Choroid plexus epithelial cell (primary cell): ENCODE data around the gene AKTIP.
"Not testable (repeated sequence)": the region's sequence is repeated elsewhere in the genome, so short reads cannot be mapped to it uniquely, and the experiment has no call there.

Experiments used
- DNase-seq: peaks from one replicate; pipeline ENCODE4 v3.0.0-alpha.2; 2010; ENCODE audit warnings: low read depth
- H3K4me3 ChIP-seq: 2 replicates; pipeline ENCODE4 v1.5.1; 2011; ENCODE audit warnings: low read depth, mild to moderate bottlenecking, control low read depth, low read length, moderate library complexity
- TF ChIP-seq, protein P1 (sequence below): conservative IDR thresholded peaks from 2 replicates; pipeline ENCODE4 v1.5.1; 2011; ENCODE audit warnings: low read depth, mild to moderate bottlenecking, control low read depth, inconsistent platforms, low read length, moderate library complexity

AKTIP gene

DNA sequence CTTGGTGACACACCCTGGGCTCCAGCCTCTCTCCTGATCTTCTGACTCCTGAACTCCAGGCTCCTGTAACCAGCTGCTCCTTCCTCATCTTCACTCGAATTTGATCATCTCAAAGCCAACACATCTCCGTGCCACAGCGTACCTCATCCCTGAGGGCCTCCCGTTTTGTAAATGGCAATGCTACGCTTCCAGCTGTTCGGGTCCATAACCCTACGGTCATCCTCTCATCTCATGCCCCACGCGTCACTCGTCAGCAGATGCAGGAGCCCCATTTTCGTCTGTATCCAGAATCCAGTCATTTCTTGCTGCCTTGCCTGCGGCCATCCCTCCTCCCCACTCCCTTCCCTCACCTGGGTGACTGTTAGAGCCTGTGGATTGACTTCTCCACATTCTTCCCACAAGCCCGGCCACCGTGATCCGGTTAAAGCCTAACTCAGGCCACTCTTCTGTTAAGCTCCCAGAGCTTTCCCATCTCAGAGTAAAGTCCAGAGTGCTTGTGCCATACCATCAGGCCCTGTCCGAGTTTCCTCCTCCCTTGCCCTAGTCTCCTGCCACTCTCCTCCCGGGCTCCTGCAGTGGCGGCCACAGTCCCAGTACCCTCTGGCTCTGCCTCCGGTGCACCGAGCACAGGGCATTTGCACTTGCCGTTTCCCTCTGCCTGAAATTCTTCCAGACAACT lies 20.3 kb upstream of the AKTIP start:
- DNase-seq = no peak
- H3K4me3 ChIP-seq = no peak overlapping the region
- TF ChIP-seq, protein P1, sequence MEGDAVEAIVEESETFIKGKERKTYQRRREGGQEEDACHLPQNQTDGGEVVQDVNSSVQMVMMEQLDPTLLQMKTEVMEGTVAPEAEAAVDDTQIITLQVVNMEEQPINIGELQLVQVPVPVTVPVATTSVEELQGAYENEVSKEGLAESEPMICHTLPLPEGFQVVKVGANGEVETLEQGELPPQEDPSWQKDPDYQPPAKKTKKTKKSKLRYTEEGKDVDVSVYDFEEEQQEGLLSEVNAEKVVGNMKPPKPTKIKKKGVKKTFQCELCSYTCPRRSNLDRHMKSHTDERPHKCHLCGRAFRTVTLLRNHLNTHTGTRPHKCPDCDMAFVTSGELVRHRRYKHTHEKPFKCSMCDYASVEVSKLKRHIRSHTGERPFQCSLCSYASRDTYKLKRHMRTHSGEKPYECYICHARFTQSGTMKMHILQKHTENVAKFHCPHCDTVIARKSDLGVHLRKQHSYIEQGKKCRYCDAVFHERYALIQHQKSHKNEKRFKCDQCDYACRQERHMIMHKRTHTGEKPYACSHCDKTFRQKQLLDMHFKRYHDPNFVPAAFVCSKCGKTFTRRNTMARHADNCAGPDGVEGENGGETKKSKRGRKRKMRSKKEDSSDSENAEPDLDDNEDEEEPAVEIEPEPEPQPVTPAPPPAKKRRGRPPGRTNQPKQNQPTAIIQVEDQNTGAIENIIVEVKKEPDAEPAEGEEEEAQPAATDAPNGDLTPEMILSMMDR = no peak

GRCh38 chr16:53519417-53520091 lies 16.5 kb upstream of the AKTIP start:
- no peak for DNase-seq
- TF ChIP-seq, protein P1 = no peak
- no peak overlapping the region for H3K4me3 ChIP-seq

GRCh38 chr16:53518550-53519416 lies 15.8 kb upstream of the AKTIP start:
- no peak overlapping the region for H3K4me3 ChIP-seq
- peak; percentile 65 for DNase-seq
- TF ChIP-seq, protein P1 = no peak

- TF ChIP-seq, protein P1 = no peak
- no peak for DNase-seq
- no peak overlapping the region for H3K4me3 ChIP-seq
These were observed 14.8 kb upstream of the AKTIP start for GRCh38 chr16:53517851-53518250.

DNA sequence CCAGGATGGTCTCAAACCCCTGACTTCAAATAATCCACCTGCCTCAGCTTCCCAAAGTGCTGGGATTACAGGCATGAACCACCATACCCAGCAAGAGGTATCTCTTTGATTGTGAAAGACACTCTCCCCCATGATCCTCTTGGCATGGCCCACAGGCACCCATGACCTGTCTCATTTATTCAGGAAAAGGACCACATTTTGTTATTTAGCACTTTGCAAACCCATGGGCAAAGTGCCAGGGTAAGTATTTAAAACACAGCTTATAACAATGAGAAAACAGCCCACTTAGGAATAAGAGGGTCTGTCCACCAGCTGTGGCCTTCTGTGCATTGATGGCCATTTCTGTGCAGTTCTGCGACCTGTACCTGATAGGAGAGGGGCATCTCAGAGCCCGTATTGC lies 12.8 kb upstream of the AKTIP start:
- H3K4me3 ChIP-seq = no peak overlapping the region
- TF ChIP-seq, protein P1 = no peak
- DNase-seq = no peak

DNA sequence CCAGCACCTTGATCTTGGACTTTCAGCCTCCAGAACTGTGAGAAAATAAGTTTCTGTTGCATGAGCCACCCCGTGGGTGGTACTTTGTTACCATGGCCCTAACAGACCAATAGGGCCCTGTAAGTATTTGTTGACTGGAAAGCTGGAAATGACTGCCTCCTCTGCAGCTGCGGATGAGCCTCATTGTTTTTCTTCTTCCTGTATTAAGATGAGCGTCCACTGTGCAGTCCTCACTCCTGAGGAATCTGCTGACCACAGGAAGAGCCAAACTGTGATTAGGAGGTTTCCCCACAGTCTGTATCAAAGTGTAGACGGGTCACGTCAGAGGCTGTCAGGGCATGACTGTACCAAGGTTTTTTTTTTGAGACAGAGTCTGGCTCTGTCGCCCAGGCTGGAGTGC lies 12.2 kb upstream of the AKTIP start:
- DNase-seq = peak; percentile 74
- H3K4me3 ChIP-seq = no peak overlapping the region
- TF ChIP-seq, protein P1 = no peak

GRCh38 chr16:53512795-53513194 lies 9.8 kb upstream of the AKTIP start:
- not testable (repeated sequence) for DNase-seq, H3K4me3 ChIP-seq
